Measurements from ENCODE around the gene KCNH1.

Gene KCNH1

GRCh38 chr1:210677533-210677932 is 456.4 kb downstream of the KCNH1 start:
- TF ChIP-seq ZNF37A (tag by site-specific recombination; IDR thresholded peaks at IDR 0.05) (no peak), SETDB1 (IDR thresholded peaks at IDR 0.05; ENCODE audit: insufficient read length, low read length) (no peak), ZNF521 (tag by site-specific recombination; IDR thresholded peaks at IDR 0.05) (no peak), ZNF155 (tag by site-specific recombination; IDR thresholded peaks at IDR 0.05) (no peak)
- Histone ChIP-seq H3K4me1 (ENCODE audit: control insufficient read depth, insufficient read depth, low read length) (no peaks in the 10 kb centered on the region), H3K9me3 (ENCODE audit: control insufficient read depth, insufficient read depth, low read depth, low read length) (no peaks in the 10 kb centered on the region), H3K27ac (ENCODE audit: extremely low read depth, low read depth, low read length) (no peak overlapping the region), H3K4me3 (ENCODE audit: low read depth, low read length) (no peak overlapping the region), H3K36me3 (ENCODE audit: control insufficient read depth in 2 of 2, insufficient read depth in 1 of 2, low read length in 2 of 2) (no peaks in the 10 kb centered on the region)
- ChIA-PET CTCF (no interaction called here), POLR2A (no interaction called here)

DNA sequence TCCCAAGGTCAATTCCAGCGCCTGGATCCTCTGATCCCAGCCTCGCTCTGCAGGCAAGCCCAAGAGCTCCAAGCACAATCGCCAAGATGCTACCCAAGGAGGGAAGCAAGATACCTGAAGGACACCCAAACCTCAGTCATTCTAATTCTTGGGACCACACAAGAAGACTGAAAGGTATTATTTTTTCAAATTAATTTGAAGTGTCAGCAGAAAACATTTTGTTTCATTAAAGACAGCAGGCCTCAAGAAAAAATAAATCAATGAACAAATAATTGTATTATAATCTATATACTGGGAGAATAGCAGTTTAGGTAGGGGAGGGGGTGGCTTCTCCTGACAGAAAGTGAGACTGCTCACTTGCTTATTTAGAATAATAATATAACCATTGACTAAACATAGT is 457.4 kb downstream of the KCNH1 start:
- no peak overlapping the region for H3K4me3 ChIP-seq (ENCODE audit: low read depth, low read length)
- ChIA-PET POLR2A (no interaction called here), CTCF (no interaction called here)
- H3K27ac ChIP-seq (ENCODE audit: extremely low read depth, low read depth, low read length) = no peak overlapping the region
- no peaks in the 10 kb centered on the region for H3K4me1 ChIP-seq (ENCODE audit: control insufficient read depth, insufficient read depth, low read length)
- H3K9me3 ChIP-seq (ENCODE audit: control insufficient read depth, insufficient read depth, low read depth, low read length) = no peaks in the 10 kb centered on the region
- H3K36me3 ChIP-seq (ENCODE audit: control insufficient read depth in 2 of 2, insufficient read depth in 1 of 2, low read length in 2 of 2) = no peaks in the 10 kb centered on the region
- TF ChIP-seq ZNF670 (tag by site-specific recombination; IDR thresholded peaks at IDR 0.05; ENCODE audit: low read depth) (no peak), ZNF132 (tag by site-specific recombination; IDR thresholded peaks at IDR 0.05; ENCODE audit: borderline replicate concordance) (no peak), ZFP69B (tag by site-specific recombination; IDR thresholded peaks at IDR 0.05) (no peak), ZNF394 (tag by site-specific recombination; IDR thresholded peaks at IDR 0.05; ENCODE audit: borderline replicate concordance) (no peak), YY2 (tag by site-specific recombination; IDR thresholded peaks at IDR 0.05) (no peak), ZNF404 (tag by site-specific recombination; IDR thresholded peaks at IDR 0.05) (no peak)

DNA sequence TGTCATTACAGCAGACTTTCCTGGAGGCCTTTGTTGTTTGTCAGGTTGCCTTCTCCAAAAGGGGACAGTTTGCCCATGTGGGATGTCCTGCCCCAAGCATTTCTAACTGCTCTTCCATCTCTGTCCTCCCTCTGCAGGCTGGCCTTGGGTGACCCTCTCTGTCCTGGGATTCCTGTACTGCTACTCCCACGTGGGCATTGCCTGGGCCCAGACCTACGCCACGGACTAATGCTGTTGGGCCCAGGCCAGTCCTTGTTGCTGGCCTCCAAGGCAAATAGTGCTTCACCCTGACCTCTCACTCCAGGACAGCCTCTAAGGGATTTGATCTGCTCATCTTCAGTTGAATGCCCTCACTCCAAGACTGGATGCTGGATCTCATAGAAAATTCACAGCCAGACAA is 459.8 kb downstream of the KCNH1 start:
- CTCF ChIA-PET = no interaction called here

GRCh38 chr1:210669951-210670350 is 464.0 kb downstream of the KCNH1 start:
- H3K9me3 ChIP-seq (ENCODE audit: control insufficient read depth, insufficient read depth, low read depth, low read length) = no peaks in the 10 kb centered on the region
- no peak overlapping the region for H3K27ac ChIP-seq (ENCODE audit: extremely low read depth, low read depth, low read length)
- POLR2A ChIA-PET = no interaction called here
- H3K4me3 ChIP-seq (ENCODE audit: low read depth, low read length) = no peak overlapping the region
- CTCF ChIA-PET = no interaction called here
- no peaks in the 10 kb centered on the region for H3K4me1 ChIP-seq (ENCODE audit: control insufficient read depth, insufficient read depth, low read length)
- H3K36me3 ChIP-seq (ENCODE audit: control insufficient read depth in 2 of 2, insufficient read depth in 1 of 2, low read length in 2 of 2) = no peaks in the 10 kb centered on the region
- TF ChIP-seq ZNF114 (tag by site-specific recombination; IDR thresholded peaks at IDR 0.05) (no peak), HOXA7 (CRISPR knock-in tag; IDR thresholded peaks at IDR 0.05; ENCODE audit: borderline replicate concordance) (no peak), ZNF658 (tag by site-specific recombination; IDR thresholded peaks at IDR 0.05) (no peak), ZNF280C (tag by site-specific recombination; IDR thresholded peaks at IDR 0.05) (no peak), EGR2 (tag by site-specific recombination; IDR thresholded peaks at IDR 0.05; ENCODE audit: low read depth) (no peak)
- TF ChIP-seq, protein P1, sequence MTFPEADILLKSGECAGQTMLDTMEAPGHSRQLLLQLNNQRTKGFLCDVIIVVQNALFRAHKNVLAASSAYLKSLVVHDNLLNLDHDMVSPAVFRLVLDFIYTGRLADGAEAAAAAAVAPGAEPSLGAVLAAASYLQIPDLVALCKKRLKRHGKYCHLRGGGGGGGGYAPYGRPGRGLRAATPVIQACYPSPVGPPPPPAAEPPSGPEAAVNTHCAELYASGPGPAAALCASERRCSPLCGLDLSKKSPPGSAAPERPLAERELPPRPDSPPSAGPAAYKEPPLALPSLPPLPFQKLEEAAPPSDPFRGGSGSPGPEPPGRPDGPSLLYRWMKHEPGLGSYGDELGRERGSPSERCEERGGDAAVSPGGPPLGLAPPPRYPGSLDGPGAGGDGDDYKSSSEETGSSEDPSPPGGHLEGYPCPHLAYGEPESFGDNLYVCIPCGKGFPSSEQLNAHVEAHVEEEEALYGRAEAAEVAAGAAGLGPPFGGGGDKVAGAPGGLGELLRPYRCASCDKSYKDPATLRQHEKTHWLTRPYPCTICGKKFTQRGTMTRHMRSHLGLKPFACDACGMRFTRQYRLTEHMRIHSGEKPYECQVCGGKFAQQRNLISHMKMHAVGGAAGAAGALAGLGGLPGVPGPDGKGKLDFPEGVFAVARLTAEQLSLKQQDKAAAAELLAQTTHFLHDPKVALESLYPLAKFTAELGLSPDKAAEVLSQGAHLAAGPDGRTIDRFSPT (tag by site-specific recombination; IDR thresholded peaks at IDR 0.05) = no peak

More for the DNA sequence above, 459.8 kb downstream of the KCNH1 start:
- POLR2A ChIA-PET = no interaction called here
- Histone ChIP-seq H3K27ac (ENCODE audit: extremely low read depth, low read depth, low read length) (no peak overlapping the region), H3K4me1 (ENCODE audit: control insufficient read depth, insufficient read depth, low read length) (no peaks in the 10 kb centered on the region), H3K4me3 (ENCODE audit: low read depth, low read length) (no peak overlapping the region), H3K9me3 (ENCODE audit: control insufficient read depth, insufficient read depth, low read depth, low read length) (no peaks in the 10 kb centered on the region), H3K36me3 (ENCODE audit: control insufficient read depth in 2 of 2, insufficient read depth in 1 of 2, low read length in 2 of 2) (no peaks in the 10 kb centered on the region)
- TF ChIP-seq GLIS1 (tag by site-specific recombination; IDR thresholded peaks at IDR 0.05) (no peak), ZBTB48 (tag by site-specific recombination; IDR thresholded peaks at IDR 0.05) (no peak), ZNF132 (tag by site-specific recombination; IDR thresholded peaks at IDR 0.05; ENCODE audit: borderline replicate concordance) (no peak), ZNF423 (tag by site-specific recombination; IDR thresholded peaks at IDR 0.05) (no peak), ZNF747 (tag by site-specific recombination; IDR thresholded peaks at IDR 0.05) (no peak), ZNF184 (tag by site-specific recombination; IDR thresholded peaks at IDR 0.05) (no peak), ZNF654 (tag by site-specific recombination; IDR thresholded peaks at IDR 0.05; ENCODE audit: low read depth) (no peak), ZNF175 (tag by site-specific recombination; IDR thresholded peaks at IDR 0.05) (no peak), TRIM28 (IDR thresholded peaks at IDR 0.05; ENCODE audit: borderline replicate concordance, low read length) (no peak), ZBTB26 (tag by site-specific recombination; optimal IDR thresholded peaks at IDR 0.05) (no peak), ZNF138 (tag by site-specific recombination; IDR thresholded peaks at IDR 0.05; ENCODE audit: borderline replicate concordance) (no peak), ZNF292 (tag by site-specific recombination; IDR thresholded peaks at IDR 0.05; ENCODE audit: borderline replicate concordance, low read depth) (no peak)
- TF ChIP-seq, protein P2, sequence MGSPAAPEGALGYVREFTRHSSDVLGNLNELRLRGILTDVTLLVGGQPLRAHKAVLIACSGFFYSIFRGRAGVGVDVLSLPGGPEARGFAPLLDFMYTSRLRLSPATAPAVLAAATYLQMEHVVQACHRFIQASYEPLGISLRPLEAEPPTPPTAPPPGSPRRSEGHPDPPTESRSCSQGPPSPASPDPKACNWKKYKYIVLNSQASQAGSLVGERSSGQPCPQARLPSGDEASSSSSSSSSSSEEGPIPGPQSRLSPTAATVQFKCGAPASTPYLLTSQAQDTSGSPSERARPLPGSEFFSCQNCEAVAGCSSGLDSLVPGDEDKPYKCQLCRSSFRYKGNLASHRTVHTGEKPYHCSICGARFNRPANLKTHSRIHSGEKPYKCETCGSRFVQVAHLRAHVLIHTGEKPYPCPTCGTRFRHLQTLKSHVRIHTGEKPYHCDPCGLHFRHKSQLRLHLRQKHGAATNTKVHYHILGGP (tag by site-specific recombination; IDR thresholded peaks at IDR 0.05) = no peak

Measured in HEK293 (cell line).